Activated B cell treated with CpG ODN at 0.5 μM for 24 hours (primary cell): ENCODE results near the gene SNAP25. TPM values are rescaled to one million over a fixed set of nuclear protein-coding genes. Genes with fewer than 3 reads are reported as not detected.

Experiments used
- ATAC-seq: fragments of 200-7000 bp; cut with Tn5 transposase; one replicate; pipeline ENCODE4 v1.10.0; 2021; ENCODE audit warnings: low read depth, mild to moderate bottlenecking, moderate library complexity
- CTCF ChIA-PET: fragments of 350-600 bp; sonication (Branson Sonifier 250); formaldehyde crosslinking; loops from one replicate; lab custom pipeline; 2021; ENCODE audit warnings: antibody characterized with exemption; lab: Charles Lee
- POLR2A ChIA-PET: fragments of 350-600 bp; sonication (Branson Sonifier 250); formaldehyde crosslinking; loops from one replicate; lab custom pipeline; 2021; ENCODE audit warnings: antibody characterized with exemption; lab: Charles Lee
- DNase-seq: peaks from one replicate; pipeline ENCODE4 v3.0.0; 2022
- H3K27ac Mint-ChIP-seq: one replicate; pipeline ENCODE4 v1.8.0; 2020; ENCODE audit warnings: mixed read lengths
- H3K27me3 Mint-ChIP-seq: one replicate; pipeline ENCODE4 v1.8.0; 2021; ENCODE audit warnings: mixed read lengths
- H3K36me3 Mint-ChIP-seq: one replicate; pipeline ENCODE4 v1.8.0; 2021; ENCODE audit warnings: low read depth, mixed read lengths
- H3K4me1 Mint-ChIP-seq: one replicate; pipeline ENCODE4 v1.8.0; 2021; ENCODE audit warnings: mixed read lengths
- H3K4me3 Mint-ChIP-seq: one replicate; pipeline ENCODE4 v1.8.0; 2020; ENCODE audit warnings: mild to moderate bottlenecking, mixed read lengths
- H3K9me3 Mint-ChIP-seq: one replicate; pipeline ENCODE4 v1.8.0; 2020; ENCODE audit warnings: mixed read lengths
- CTCF ChIP-seq: fragments of 200-600 bp; IDR thresholded peaks from one replicate; pipeline ENCODE4 v1.8.0; 2022; ENCODE audit warnings: antibody characterized with exemption, mild to moderate bottlenecking
- intact Hi-C: fragments of 100-400 bp; cut with micrococcal nuclease; formaldehyde crosslinking; loops from one replicate; pipeline ENCODE4 v1.15.1; 2024
- total RNA-seq: library from RNA; stranded (reverse); gene quantifications from 2 replicates; pipeline ENCODE4 v1.2.3, GENCODE V29; 2022

The SNAP25 gene
- total RNA-seq, 1 donor from 2014 or later = not detected

- ChIA-PET POLR2A (no interaction called here), CTCF (interaction anchor here (0.7 kb wide), 1 partner anchor 88 kb away, joined by 3 read pairs; no protein-coding TSS in a partner anchor)
- DNase-seq (no peak), ATAC-seq (no peak)
- Mint-ChIP-seq H3K4me3 (no peak overlapping the region), H3K4me1 (no peaks in the 10 kb centered on the region), H3K27ac (no peak overlapping the region), H3K9me3 (peaks cover 4% of the 10 kb centered on the region), H3K27me3 (peaks cover 2% of the 10 kb centered on the region), H3K36me3 (no peaks in the 10 kb centered on the region)
- intact Hi-C loops = no loop called here
- no peak for TF ChIP-seq CTCF
These were observed 38.9 kb upstream of the SNAP25 start for GRCh38 chr20:10179574-10180298.

DNA sequence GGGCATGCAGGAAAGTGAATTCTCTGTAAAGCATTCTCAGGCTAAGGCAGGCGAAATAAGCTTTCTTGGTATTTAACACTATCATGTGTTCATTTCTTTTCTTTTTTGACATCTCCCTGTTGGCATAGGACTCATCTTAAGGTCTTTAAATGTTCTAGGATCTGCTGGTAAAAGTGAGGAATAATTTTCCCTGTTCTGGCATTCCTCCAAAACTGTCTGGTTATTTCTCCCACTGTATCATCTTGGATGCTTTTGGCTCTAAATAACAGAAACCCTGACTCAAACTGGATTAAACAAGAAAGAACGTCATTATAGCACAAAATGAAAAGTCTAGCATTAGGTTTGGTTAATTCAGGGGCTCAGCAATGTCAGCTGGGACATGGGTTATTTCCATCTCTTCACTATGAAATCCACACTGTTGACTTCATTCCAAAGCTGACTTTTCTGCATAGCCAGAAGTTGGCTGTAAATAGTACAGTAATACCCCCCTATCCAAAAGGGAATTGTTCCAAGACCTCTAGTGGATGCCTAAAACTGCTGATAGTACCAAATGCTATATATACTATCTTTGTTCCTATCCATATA is 37.9 kb upstream of the SNAP25 start:
- no peak overlapping the region for H3K4me3 Mint-ChIP-seq
- no peaks in the 10 kb centered on the region for H3K36me3 Mint-ChIP-seq
- no peak for DNase-seq
- ATAC-seq = no peak
- CTCF ChIA-PET = no interaction called here
- POLR2A ChIA-PET = no interaction called here
- no peak for TF ChIP-seq CTCF
- H3K27ac Mint-ChIP-seq = no peak overlapping the region
- peaks cover 2% of the 10 kb centered on the region for H3K27me3 Mint-ChIP-seq
- peaks cover 6% of the 10 kb centered on the region for H3K9me3 Mint-ChIP-seq
- H3K4me1 Mint-ChIP-seq = no peaks in the 10 kb centered on the region
- intact Hi-C loops = no loop called here

DNA sequence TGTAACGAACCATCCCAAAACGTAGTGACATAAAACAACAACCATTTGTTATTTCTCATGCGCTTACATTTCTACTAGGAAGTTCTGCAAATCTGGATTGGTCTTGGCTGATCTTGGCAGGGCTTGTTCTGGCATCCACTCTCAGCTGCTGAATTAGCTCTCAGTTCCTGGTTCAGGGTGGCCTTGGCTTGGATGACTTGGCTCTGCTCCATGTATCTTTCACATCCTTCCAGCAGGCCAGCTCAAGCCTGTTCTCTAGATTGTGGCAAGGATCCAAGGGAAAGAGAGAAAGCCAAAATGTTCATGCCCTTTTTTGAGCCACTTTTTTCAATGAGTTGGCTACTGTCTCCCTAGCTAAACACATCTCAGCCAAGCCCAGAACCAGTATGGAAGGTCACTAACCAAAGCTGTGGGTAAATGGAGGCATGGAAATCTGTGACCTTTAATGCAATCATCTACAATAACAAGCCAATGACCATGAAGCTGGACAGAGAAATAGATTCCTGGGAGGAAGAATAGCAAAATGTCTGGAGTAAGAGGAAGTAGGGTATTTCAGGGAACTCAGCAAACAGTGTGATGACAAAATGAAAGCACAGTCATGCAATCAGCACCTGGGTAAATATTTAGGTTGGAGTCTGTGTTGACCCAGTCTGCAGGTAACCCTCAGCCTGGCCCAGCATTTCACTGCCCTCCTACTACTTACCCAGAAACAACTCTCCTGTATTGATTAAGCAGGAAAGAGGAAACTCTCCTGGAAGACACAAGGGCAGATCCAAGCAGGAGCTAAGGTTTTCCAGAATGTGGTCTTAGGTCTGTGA is 32.7 kb upstream of the SNAP25 start:
- ChIA-PET POLR2A (no interaction called here), CTCF (no interaction called here)
- Mint-ChIP-seq H3K27ac (no peak overlapping the region), H3K27me3 (no peaks in the 10 kb centered on the region), H3K9me3 (peaks cover 6% of the 10 kb centered on the region), H3K4me3 (no peak overlapping the region), H3K36me3 (no peaks in the 10 kb centered on the region), H3K4me1 (no peaks in the 10 kb centered on the region)
- intact Hi-C loops = no loop called here
- ATAC-seq (no peak), DNase-seq (no peak)
- no peak for TF ChIP-seq CTCF

DNA sequence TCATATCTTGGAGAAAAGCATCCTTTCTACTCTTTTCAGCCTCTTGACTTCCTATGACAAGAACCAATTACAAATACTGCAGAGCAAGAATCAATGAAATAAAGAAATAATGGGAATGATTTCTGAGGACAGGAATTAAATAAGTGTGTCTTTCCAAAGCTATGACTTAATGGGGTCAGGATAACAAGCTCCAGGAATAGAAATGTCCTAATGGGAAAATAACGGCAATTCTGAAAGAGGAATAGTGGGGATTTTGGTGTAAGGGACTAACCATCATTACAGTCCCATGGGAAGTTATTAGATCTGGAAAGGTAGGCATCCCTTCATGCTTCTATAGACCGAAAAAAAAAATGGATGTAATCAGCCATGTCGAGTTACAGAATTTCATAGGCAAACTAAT is 28.2 kb upstream of the SNAP25 start:
- no peak overlapping the region for H3K4me3 Mint-ChIP-seq
- no peak for TF ChIP-seq CTCF
- H3K36me3 Mint-ChIP-seq = no peaks in the 10 kb centered on the region
- H3K27ac Mint-ChIP-seq = no peak overlapping the region
- ATAC-seq (no peak), DNase-seq (no peak)
- intact Hi-C loops = no loop called here
- POLR2A ChIA-PET = no interaction called here
- peaks cover 3% of the 10 kb centered on the region for H3K9me3 Mint-ChIP-seq
- no peaks in the 10 kb centered on the region for H3K4me1 Mint-ChIP-seq
- CTCF ChIA-PET = no interaction called here
- no peaks in the 10 kb centered on the region for H3K27me3 Mint-ChIP-seq

GRCh38 chr20:10192171-10192570 is 26.5 kb upstream of the SNAP25 start:
- no peak for ATAC-seq
- Mint-ChIP-seq H3K4me3 (no peak overlapping the region), H3K27ac (no peak overlapping the region), H3K9me3 (peaks cover 2% of the 10 kb centered on the region), H3K4me1 (no peaks in the 10 kb centered on the region), H3K27me3 (no peaks in the 10 kb centered on the region), H3K36me3 (no peaks in the 10 kb centered on the region)
- TF ChIP-seq CTCF = no peak
- ChIA-PET POLR2A (no interaction called here), CTCF (no interaction called here)
- intact Hi-C loops = no loop called here
- DNase-seq = no peak
